ENCODE data around the gene PALD1. TPM values are rescaled to one million over a fixed set of nuclear protein-coding genes. Genes with fewer than 3 reads are reported as not detected.
A peak's percentile ranks its signal among the peaks of the same experiment; 100 is the strongest.

The PALD1 gene
- total and polyA plus RNA-seq, 2 experiments from 2014 or later: 11.9 to 58.2 TPM

- Histone ChIP-seq H3K9me2 (ENCODE audit: insufficient read depth) (no peaks in the 10 kb centered on the region), H3K4me2 (no peak overlapping the region), H2AFZ (no peak overlapping the region), H3K27ac (ENCODE audit: low read depth) (no peak overlapping the region), H3K79me2 (replicated peaks; ENCODE audit: insufficient read depth) (no peaks in the 10 kb centered on the region), H3K4me1 (ENCODE audit: insufficient read depth) (peaks cover 11% of the 10 kb centered on the region), H3K27me3 (ENCODE audit: insufficient read depth) (no peaks in the 10 kb centered on the region), H3F3A (replicated peaks; ENCODE audit: low read depth) (no peaks in the 10 kb centered on the region), H3K4me3 (no peak overlapping the region), H4K20me1 (replicated peaks; ENCODE audit: insufficient read depth) (no peaks in the 10 kb centered on the region), H3K36me3 (ENCODE audit: insufficient read depth) (peaks cover 4% of the 10 kb centered on the region; the same call in 1 of the 2 replicates)
- peak; percentile 84 for DNase-seq (ENCODE audit: low spot score)
- peaks cover 15% of the 10 kb centered on the region for H3K4me1 Mint-ChIP-seq
- H3K9me3 Mint-ChIP-seq: no peaks in the 10 kb centered on the region
- H3K4me3 Mint-ChIP-seq: no peak overlapping the region; the same call in 2 of the 3 replicates
- peak; percentile 70 for ATAC-seq
- TF ChIP-seq CTCF (conservative IDR thresholded peaks at IDR 0.05; ENCODE audit: low read depth in 2 of 2) (peak; percentile 89 to 100), EZH2 (IDR thresholded peaks at IDR 0.05; ENCODE audit: low read depth, unreplicated experiment) (no peak)
- H3K27me3 Mint-ChIP-seq (ENCODE audit: insufficient read depth, low read depth, poor library complexity): peaks cover 10% of the 10 kb centered on the region
- peaks cover 6% of the 10 kb centered on the region; the same call in 2 of the 3 replicates for H3K36me3 Mint-ChIP-seq (ENCODE audit: low read depth)
- no peak overlapping the region; the same call in 1 of the 2 replicates for H3K27ac Mint-ChIP-seq
Observed at GRCh38 chr10:70540089-70540788, 61.7 kb downstream of the PALD1 start.

- H3K4me1 Mint-ChIP-seq: peaks cover 15% of the 10 kb centered on the region
- Histone ChIP-seq H3K79me2 (replicated peaks; ENCODE audit: insufficient read depth) (no peaks in the 10 kb centered on the region), H3K27me3 (ENCODE audit: insufficient read depth) (no peaks in the 10 kb centered on the region), H3F3A (replicated peaks; ENCODE audit: low read depth) (no peaks in the 10 kb centered on the region), H3K4me2 (no peak overlapping the region), H3K4me3 (no peak overlapping the region), H2AFZ (no peak overlapping the region), H3K27ac (ENCODE audit: low read depth) (no peak overlapping the region), H3K9me2 (ENCODE audit: insufficient read depth) (no peaks in the 10 kb centered on the region), H4K20me1 (replicated peaks; ENCODE audit: insufficient read depth) (no peaks in the 10 kb centered on the region), H3K36me3 (ENCODE audit: insufficient read depth) (peaks cover 4% of the 10 kb centered on the region; the same call in 1 of the 2 replicates), H3K4me1 (ENCODE audit: insufficient read depth) (peaks cover 11% of the 10 kb centered on the region)
- no peak overlapping the region for H3K27ac Mint-ChIP-seq
- peaks cover 6% of the 10 kb centered on the region; the same call in 2 of the 3 replicates for H3K36me3 Mint-ChIP-seq (ENCODE audit: low read depth)
- DNase-seq (ENCODE audit: low spot score) (no peak), ATAC-seq (no peak)
- no peak overlapping the region for H3K4me3 Mint-ChIP-seq
- no peak for TF ChIP-seq EZH2 (IDR thresholded peaks at IDR 0.05; ENCODE audit: low read depth, unreplicated experiment)
- H3K27me3 Mint-ChIP-seq (ENCODE audit: insufficient read depth, low read depth, poor library complexity): peaks cover 9% of the 10 kb centered on the region
- no peaks in the 10 kb centered on the region for H3K9me3 Mint-ChIP-seq
Observed at GRCh38 chr10:70540789-70541360, 62.3 kb downstream of the PALD1 start.

- H3K4me3 Mint-ChIP-seq: no peak overlapping the region
- Histone ChIP-seq H3K4me1 (ENCODE audit: insufficient read depth) (peaks cover 6% of the 10 kb centered on the region), H3K9me2 (ENCODE audit: insufficient read depth) (no peaks in the 10 kb centered on the region), H3K4me2 (no peak overlapping the region), H3K27me3 (ENCODE audit: insufficient read depth) (no peaks in the 10 kb centered on the region), H3F3A (replicated peaks; ENCODE audit: low read depth) (no peaks in the 10 kb centered on the region), H2AFZ (no peak overlapping the region), H3K36me3 (ENCODE audit: insufficient read depth) (peaks cover 4% of the 10 kb centered on the region; the same call in 1 of the 2 replicates), H3K27ac (ENCODE audit: low read depth) (no peak overlapping the region), H3K79me2 (replicated peaks; ENCODE audit: insufficient read depth) (no peaks in the 10 kb centered on the region), H4K20me1 (replicated peaks; ENCODE audit: insufficient read depth) (no peaks in the 10 kb centered on the region), H3K4me3 (no peak overlapping the region)
- no peak for DNase-seq (ENCODE audit: low spot score)
- H3K27ac Mint-ChIP-seq: no peak overlapping the region
- ATAC-seq: no peak
- peaks cover 6% of the 10 kb centered on the region; the same call in 2 of the 3 replicates for H3K36me3 Mint-ChIP-seq (ENCODE audit: low read depth)
- H3K27me3 Mint-ChIP-seq (ENCODE audit: insufficient read depth, low read depth, poor library complexity): peaks cover 9% of the 10 kb centered on the region
- no peaks in the 10 kb centered on the region for H3K9me3 Mint-ChIP-seq
- peaks cover 5% of the 10 kb centered on the region for H3K4me1 Mint-ChIP-seq
- no peak for TF ChIP-seq ZNF331 (CRISPR knock-in tag; IDR thresholded peaks at IDR 0.05; ENCODE audit: low read depth)
- TF ChIP-seq JUNB (IDR thresholded peaks at IDR 0.05; ENCODE audit: unreplicated experiment): no peak
- TF ChIP-seq ETS1 (IDR thresholded peaks at IDR 0.05): no peak
- no peak for TF ChIP-seq CTCF (conservative IDR thresholded peaks at IDR 0.05; ENCODE audit: low read depth in 2 of 2)
- TF ChIP-seq EZH2phosphoT487 (IDR thresholded peaks at IDR 0.05; ENCODE audit: unreplicated experiment): no peak
Observed at GRCh38 chr10:70541736-70542564, 63.4 kb downstream of the PALD1 start.
